ENCODE data around the gene NCKIPSD.

NCKIPSD gene

GRCh38 chr3:48685293-48685602, 467 bp downstream of the NCKIPSD start:
- H3K27ac ChIP-seq (ENCODE audit: poor library complexity, severe bottlenecking) = peak overlapping the region; percentile 70
- peak overlapping the region; percentile 100 for H3K4me3 ChIP-seq (ENCODE audit: severe bottlenecking)
- no peak for TF ChIP-seq CTCF (IDR thresholded peaks at IDR 0.05; ENCODE audit: poor library complexity, severe bottlenecking)
- peaks cover 67% of the 10 kb centered on the region for H3K36me3 ChIP-seq (ENCODE audit: low read depth)
- ATAC-seq (ENCODE audit: low read depth) (no peak), DNase-seq (ENCODE audit: low spot score) (no peak)
- H3K4me1 ChIP-seq (ENCODE audit: insufficient read depth, poor library complexity, severe bottlenecking) = peaks cover 17% of the 10 kb centered on the region
- no peaks in the 10 kb centered on the region for H3K27me3 ChIP-seq (ENCODE audit: insufficient read depth, poor library complexity, severe bottlenecking)
- no peaks in the 10 kb centered on the region for H3K9me3 ChIP-seq (ENCODE audit: severe bottlenecking)

GRCh38 chr3:48684480-48685143, 1.1 kb downstream of the NCKIPSD start:
- H3K27ac ChIP-seq (ENCODE audit: poor library complexity, severe bottlenecking) = peak overlapping the region; percentile 70
- H3K36me3 ChIP-seq (ENCODE audit: low read depth) = peaks cover 67% of the 10 kb centered on the region
- H3K4me1 ChIP-seq (ENCODE audit: insufficient read depth, poor library complexity, severe bottlenecking) = peaks cover 17% of the 10 kb centered on the region
- TF ChIP-seq CTCF (IDR thresholded peaks at IDR 0.05; ENCODE audit: poor library complexity, severe bottlenecking) = no peak
- peak overlapping the region; percentile 100 for H3K4me3 ChIP-seq (ENCODE audit: severe bottlenecking)
- no peaks in the 10 kb centered on the region for H3K27me3 ChIP-seq (ENCODE audit: insufficient read depth, poor library complexity, severe bottlenecking)
- no peaks in the 10 kb centered on the region for H3K9me3 ChIP-seq (ENCODE audit: severe bottlenecking)
- ATAC-seq (ENCODE audit: low read depth) (no peak), DNase-seq (ENCODE audit: low spot score) (no peak)

- no peak overlapping the region for H3K4me3 ChIP-seq (ENCODE audit: severe bottlenecking)
- H3K27ac ChIP-seq (ENCODE audit: poor library complexity, severe bottlenecking) = peak overlapping the region; percentile 70
- no peaks in the 10 kb centered on the region for H3K27me3 ChIP-seq (ENCODE audit: insufficient read depth, poor library complexity, severe bottlenecking)
- H3K36me3 ChIP-seq (ENCODE audit: low read depth) = peaks cover 67% of the 10 kb centered on the region
- TF ChIP-seq CTCF (IDR thresholded peaks at IDR 0.05; ENCODE audit: poor library complexity, severe bottlenecking) = no peak
- no peaks in the 10 kb centered on the region for H3K9me3 ChIP-seq (ENCODE audit: severe bottlenecking)
- ATAC-seq (ENCODE audit: low read depth) = no peak
- DNase-seq (ENCODE audit: low spot score) = no peak
- H3K4me1 ChIP-seq (ENCODE audit: insufficient read depth, poor library complexity, severe bottlenecking) = peaks cover 17% of the 10 kb centered on the region
Measured at GRCh38 chr3:48684054-48684349, 1.7 kb downstream of the NCKIPSD start.

GRCh38 chr3:48682786-48683185, 2.9 kb downstream of the NCKIPSD start:
- peaks cover 17% of the 10 kb centered on the region for H3K4me1 ChIP-seq (ENCODE audit: insufficient read depth, poor library complexity, severe bottlenecking)
- no peak overlapping the region for H3K4me3 ChIP-seq (ENCODE audit: severe bottlenecking)
- H3K9me3 ChIP-seq (ENCODE audit: severe bottlenecking) = no peaks in the 10 kb centered on the region
- H3K27ac ChIP-seq (ENCODE audit: poor library complexity, severe bottlenecking) = no peak overlapping the region
- H3K27me3 ChIP-seq (ENCODE audit: insufficient read depth, poor library complexity, severe bottlenecking) = no peaks in the 10 kb centered on the region
- ATAC-seq (ENCODE audit: low read depth) (no peak), DNase-seq (ENCODE audit: low spot score) (no peak)
- peaks cover 67% of the 10 kb centered on the region for H3K36me3 ChIP-seq (ENCODE audit: low read depth)
- no peak for TF ChIP-seq CTCF (IDR thresholded peaks at IDR 0.05; ENCODE audit: poor library complexity, severe bottlenecking)

GRCh38 chr3:48681974-48682610, 3.6 kb downstream of the NCKIPSD start:
- peaks cover 65% of the 10 kb centered on the region for H3K36me3 ChIP-seq (ENCODE audit: low read depth)
- H3K4me1 ChIP-seq (ENCODE audit: insufficient read depth, poor library complexity, severe bottlenecking) = peaks cover 17% of the 10 kb centered on the region
- no peak for TF ChIP-seq CTCF (IDR thresholded peaks at IDR 0.05; ENCODE audit: poor library complexity, severe bottlenecking)
- DNase-seq (ENCODE audit: low spot score) = peak; percentile 44
- H3K27me3 ChIP-seq (ENCODE audit: insufficient read depth, poor library complexity, severe bottlenecking) = no peaks in the 10 kb centered on the region
- no peak overlapping the region for H3K27ac ChIP-seq (ENCODE audit: poor library complexity, severe bottlenecking)
- ATAC-seq (ENCODE audit: low read depth) = no peak
- H3K4me3 ChIP-seq (ENCODE audit: severe bottlenecking) = no peak overlapping the region
- no peaks in the 10 kb centered on the region for H3K9me3 ChIP-seq (ENCODE audit: severe bottlenecking)

Measured in RWPE2 (cell line).